ENCODE measurements around the gene DNPEP.

DNPEP gene

DNA sequence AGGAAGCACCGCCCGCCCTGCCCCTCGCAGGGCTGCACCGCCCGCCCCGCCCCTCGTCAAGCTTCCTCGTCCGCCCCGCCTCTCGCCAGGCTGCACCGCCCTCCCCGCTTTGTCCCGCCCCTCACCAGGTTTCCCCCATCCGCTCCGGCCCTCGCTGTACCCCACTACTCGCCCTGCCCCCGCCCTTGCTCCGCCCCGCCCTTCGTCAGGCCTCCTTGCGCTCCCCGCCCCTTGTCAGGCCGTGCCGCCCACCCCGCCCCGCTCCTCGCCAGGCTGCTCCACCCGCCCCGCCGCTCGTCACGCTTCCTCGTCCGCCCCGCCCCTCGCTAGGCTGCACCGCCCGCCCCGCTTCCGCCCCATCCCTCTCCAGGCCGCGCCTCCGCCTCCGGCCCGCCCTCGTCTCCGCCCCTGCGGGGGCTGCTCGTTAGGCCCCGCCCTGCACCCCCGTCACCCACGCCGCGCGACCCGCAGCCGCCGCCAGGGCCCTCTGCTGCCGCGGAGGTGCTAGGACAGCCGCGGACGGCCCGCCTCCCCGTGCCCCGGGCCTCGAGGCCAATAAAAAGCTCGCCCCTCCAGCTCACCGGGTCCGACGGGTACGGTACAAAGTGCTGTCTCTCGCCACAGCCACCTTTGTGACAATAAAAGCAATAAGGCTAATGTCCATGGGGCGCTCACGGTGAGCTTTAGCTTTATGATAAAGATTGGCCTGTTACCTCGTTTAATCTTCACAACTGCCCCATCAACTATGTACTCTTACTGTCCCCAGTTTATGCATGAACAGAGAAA lies 602 bp upstream of the DNPEP start (continued):
- TF ChIP-seq EGR2 (tag by site-specific recombination; IDR thresholded peaks at IDR 0.05; ENCODE audit: low read depth) (peak; percentile 49; the same call in 1 of the 2 replicates), KLF1 (tag by site-specific recombination; IDR thresholded peaks at IDR 0.05) (peak; percentile 62), ZNF248 (tag by site-specific recombination; IDR thresholded peaks at IDR 0.05) (no peak), ZNF777 (tag by site-specific recombination; IDR thresholded peaks at IDR 0.05; ENCODE audit: borderline replicate concordance) (no peak), ZNF114 (tag by site-specific recombination; IDR thresholded peaks at IDR 0.05) (no peak)
- TF ChIP-seq, protein P1, sequence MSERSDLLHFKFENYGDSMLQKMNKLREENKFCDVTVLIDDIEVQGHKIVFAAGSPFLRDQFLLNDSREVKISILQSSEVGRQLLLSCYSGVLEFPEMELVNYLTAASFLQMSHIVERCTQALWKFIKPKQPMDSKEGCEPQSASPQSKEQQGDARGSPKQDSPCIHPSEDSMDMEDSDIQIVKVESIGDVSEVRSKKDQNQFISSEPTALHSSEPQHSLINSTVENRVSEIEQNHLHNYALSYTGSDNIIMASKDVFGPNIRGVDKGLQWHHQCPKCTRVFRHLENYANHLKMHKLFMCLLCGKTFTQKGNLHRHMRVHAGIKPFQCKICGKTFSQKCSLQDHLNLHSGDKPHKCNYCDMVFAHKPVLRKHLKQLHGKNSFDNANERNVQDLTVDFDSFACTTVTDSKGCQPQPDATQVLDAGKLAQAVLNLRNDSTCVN (tag by site-specific recombination; optimal IDR thresholded peaks at IDR 0.05), result peak; percentile 47
- TF ChIP-seq, protein P2, sequence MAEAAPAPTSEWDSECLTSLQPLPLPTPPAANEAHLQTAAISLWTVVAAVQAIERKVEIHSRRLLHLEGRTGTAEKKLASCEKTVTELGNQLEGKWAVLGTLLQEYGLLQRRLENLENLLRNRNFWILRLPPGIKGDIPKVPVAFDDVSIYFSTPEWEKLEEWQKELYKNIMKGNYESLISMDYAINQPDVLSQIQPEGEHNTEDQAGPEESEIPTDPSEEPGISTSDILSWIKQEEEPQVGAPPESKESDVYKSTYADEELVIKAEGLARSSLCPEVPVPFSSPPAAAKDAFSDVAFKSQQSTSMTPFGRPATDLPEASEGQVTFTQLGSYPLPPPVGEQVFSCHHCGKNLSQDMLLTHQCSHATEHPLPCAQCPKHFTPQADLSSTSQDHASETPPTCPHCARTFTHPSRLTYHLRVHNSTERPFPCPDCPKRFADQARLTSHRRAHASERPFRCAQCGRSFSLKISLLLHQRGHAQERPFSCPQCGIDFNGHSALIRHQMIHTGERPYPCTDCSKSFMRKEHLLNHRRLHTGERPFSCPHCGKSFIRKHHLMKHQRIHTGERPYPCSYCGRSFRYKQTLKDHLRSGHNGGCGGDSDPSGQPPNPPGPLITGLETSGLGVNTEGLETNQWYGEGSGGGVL (tag by site-specific recombination; IDR thresholded peaks at IDR 0.05), result no peak

DNA sequence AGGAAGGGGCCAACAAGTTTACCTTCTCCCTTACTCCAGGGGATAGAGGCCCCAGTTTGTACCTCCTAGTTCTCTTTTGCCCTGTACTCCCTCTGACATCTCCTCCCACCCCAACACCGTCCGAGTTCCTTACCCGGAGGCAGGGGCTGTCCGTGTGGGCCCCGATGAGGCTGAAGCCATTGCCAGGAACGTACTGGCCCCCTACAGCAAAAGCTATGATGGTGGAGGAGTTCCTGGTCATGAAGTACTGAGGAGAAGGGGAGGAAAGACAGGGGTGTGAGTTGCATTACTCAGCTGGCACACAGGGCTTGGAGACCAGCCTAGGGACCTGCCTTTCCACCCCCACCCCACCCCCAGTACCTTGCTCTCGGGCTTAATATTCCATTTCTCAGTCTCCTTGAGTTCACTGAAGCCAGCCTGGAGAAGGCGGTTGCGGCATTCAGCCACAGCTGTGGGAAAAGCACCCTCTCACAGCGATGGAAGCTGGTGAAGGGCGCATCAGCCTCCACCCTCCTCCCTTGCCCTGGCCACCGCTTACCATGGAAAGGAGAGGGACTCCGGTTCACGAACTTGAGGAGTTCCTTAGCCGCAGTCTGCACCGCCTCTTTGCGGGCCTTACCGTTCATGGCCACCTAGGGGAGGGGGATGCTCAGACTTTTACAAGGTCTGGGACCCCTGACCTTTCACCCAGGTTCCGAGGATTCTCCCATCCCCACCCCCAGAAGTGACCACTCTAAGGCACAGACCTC lies 1.0 kb downstream of the DNPEP start:
- POLR2A ChIA-PET, result interaction anchor here (1.0 to 2.1 kb wide), 2 partner anchors 8 to 211 kb away, joined by 3 to 11 read pairs; no protein-coding TSS in a partner anchor
- H3K4me1 ChIP-seq (ENCODE audit: control insufficient read depth, insufficient read depth, low read length), result peaks cover 6% of the 10 kb centered on the region
- H3K4me3 ChIP-seq (ENCODE audit: low read depth, low read length), result peak overlapping the region; percentile 68
- CTCF ChIA-PET, result interaction anchor here (1.1 to 8.8 kb wide), 4 partner anchors 16 to 227 kb away, joined by 5 to 91 read pairs (median 5); a partner anchor contains a TSS
- no peaks in the 10 kb centered on the region for H3K9me3 ChIP-seq (ENCODE audit: control insufficient read depth, insufficient read depth, low read depth, low read length)
- peak overlapping the region; percentile 72; the same call in 1 of the 2 replicates for H3K27ac ChIP-seq (ENCODE audit: extremely low read depth, low read depth, low read length)
- peaks cover 0 to 48% of the 10 kb centered on the region in 2 experiments; a peak in 2 of 3 replicates for H3K36me3 ChIP-seq (ENCODE audit: control insufficient read depth in 2 of 2, insufficient read depth in 1 of 2, low read length in 2 of 2)
- TF ChIP-seq ZNF350 (tag by site-specific recombination; IDR thresholded peaks at IDR 0.05), result no peak
- no peak for TF ChIP-seq ZNF391 (tag by site-specific recombination; IDR thresholded peaks at IDR 0.05; ENCODE audit: borderline replicate concordance, low read depth)
- TF ChIP-seq MYNN (tag by site-specific recombination; IDR thresholded peaks at IDR 0.05; ENCODE audit: borderline replicate concordance), result no peak
- no peak for TF ChIP-seq ZNF624 (tag by site-specific recombination; IDR thresholded peaks at IDR 0.05)
- TF ChIP-seq HOXA7 (CRISPR knock-in tag; IDR thresholded peaks at IDR 0.05; ENCODE audit: borderline replicate concordance), result no peak
- no peak for TF ChIP-seq ZNF549 (tag by site-specific recombination; IDR thresholded peaks at IDR 0.05)
- TF ChIP-seq, protein P3, sequence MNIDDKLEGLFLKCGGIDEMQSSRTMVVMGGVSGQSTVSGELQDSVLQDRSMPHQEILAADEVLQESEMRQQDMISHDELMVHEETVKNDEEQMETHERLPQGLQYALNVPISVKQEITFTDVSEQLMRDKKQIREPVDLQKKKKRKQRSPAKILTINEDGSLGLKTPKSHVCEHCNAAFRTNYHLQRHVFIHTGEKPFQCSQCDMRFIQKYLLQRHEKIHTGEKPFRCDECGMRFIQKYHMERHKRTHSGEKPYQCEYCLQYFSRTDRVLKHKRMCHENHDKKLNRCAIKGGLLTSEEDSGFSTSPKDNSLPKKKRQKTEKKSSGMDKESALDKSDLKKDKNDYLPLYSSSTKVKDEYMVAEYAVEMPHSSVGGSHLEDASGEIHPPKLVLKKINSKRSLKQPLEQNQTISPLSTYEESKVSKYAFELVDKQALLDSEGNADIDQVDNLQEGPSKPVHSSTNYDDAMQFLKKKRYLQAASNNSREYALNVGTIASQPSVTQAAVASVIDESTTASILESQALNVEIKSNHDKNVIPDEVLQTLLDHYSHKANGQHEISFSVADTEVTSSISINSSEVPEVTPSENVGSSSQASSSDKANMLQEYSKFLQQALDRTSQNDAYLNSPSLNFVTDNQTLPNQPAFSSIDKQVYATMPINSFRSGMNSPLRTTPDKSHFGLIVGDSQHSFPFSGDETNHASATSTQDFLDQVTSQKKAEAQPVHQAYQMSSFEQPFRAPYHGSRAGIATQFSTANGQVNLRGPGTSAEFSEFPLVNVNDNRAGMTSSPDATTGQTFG (tag by site-specific recombination; IDR thresholded peaks at IDR 0.05; ENCODE audit: borderline replicate concordance), result no peak
- TF ChIP-seq, protein P4, sequence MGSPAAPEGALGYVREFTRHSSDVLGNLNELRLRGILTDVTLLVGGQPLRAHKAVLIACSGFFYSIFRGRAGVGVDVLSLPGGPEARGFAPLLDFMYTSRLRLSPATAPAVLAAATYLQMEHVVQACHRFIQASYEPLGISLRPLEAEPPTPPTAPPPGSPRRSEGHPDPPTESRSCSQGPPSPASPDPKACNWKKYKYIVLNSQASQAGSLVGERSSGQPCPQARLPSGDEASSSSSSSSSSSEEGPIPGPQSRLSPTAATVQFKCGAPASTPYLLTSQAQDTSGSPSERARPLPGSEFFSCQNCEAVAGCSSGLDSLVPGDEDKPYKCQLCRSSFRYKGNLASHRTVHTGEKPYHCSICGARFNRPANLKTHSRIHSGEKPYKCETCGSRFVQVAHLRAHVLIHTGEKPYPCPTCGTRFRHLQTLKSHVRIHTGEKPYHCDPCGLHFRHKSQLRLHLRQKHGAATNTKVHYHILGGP (tag by site-specific recombination; IDR thresholded peaks at IDR 0.05), result no peak
- TF ChIP-seq, protein P5, sequence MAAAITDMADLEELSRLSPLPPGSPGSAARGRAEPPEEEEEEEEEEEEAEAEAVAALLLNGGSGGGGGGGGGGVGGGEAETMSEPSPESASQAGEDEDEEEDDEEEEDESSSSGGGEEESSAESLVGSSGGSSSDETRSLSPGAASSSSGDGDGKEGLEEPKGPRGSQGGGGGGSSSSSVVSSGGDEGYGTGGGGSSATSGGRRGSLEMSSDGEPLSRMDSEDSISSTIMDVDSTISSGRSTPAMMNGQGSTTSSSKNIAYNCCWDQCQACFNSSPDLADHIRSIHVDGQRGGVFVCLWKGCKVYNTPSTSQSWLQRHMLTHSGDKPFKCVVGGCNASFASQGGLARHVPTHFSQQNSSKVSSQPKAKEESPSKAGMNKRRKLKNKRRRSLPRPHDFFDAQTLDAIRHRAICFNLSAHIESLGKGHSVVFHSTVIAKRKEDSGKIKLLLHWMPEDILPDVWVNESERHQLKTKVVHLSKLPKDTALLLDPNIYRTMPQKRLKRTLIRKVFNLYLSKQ (tag by site-specific recombination; IDR thresholded peaks at IDR 0.05; ENCODE audit: borderline replicate concordance), result no peak
- no peak for TF ChIP-seq ZNF585B (tag by site-specific recombination; IDR thresholded peaks at IDR 0.05)
- no peak for TF ChIP-seq ZNF16 (tag by site-specific recombination; IDR thresholded peaks at IDR 0.05; ENCODE audit: low read depth)
- no peak for TF ChIP-seq ZXDB (tag by site-specific recombination; IDR thresholded peaks at IDR 0.05)
- TF ChIP-seq RBAK (tag by site-specific recombination; IDR thresholded peaks at IDR 0.05), result no peak
- TF ChIP-seq, protein P6, sequence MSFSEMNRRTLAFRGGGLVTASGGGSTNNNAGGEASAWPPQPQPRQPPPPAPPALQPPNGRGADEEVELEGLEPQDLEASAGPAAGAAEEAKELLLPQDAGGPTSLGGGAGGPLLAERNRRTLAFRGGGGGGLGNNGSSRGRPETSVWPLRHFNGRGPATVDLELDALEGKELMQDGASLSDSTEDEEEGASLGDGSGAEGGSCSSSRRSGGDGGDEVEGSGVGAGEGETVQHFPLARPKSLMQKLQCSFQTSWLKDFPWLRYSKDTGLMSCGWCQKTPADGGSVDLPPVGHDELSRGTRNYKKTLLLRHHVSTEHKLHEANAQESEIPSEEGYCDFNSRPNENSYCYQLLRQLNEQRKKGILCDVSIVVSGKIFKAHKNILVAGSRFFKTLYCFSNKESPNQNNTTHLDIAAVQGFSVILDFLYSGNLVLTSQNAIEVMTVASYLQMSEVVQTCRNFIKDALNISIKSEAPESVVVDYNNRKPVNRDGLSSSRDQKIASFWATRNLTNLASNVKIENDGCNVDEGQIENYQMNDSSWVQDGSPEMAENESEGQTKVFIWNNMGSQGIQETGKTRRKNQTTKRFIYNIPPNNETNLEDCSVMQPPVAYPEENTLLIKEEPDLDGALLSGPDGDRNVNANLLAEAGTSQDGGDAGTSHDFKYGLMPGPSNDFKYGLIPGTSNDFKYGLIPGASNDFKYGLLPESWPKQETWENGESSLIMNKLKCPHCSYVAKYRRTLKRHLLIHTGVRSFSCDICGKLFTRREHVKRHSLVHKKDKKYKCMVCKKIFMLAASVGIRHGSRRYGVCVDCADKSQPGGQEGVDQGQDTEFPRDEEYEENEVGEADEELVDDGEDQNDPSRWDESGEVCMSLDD (tag by site-specific recombination; IDR thresholded peaks at IDR 0.05), result no peak
- no peak for TF ChIP-seq IKZF3 (tag by site-specific recombination; IDR thresholded peaks at IDR 0.05)
- TF ChIP-seq ZNF610 (tag by site-specific recombination; IDR thresholded peaks at IDR 0.05; ENCODE audit: borderline replicate concordance), result no peak
